WTC11 (cell line): ENCODE measurements around the gene DSTN.

Experiments used
- CREM ChIP-seq: sonication (generic); formaldehyde crosslinking; IDR thresholded peaks from 2 replicates; pipeline ENCODE4 v1.8.1; 2022; ENCODE audit warnings: mild to moderate bottlenecking, missing genetic modification reagents, moderate library complexity
- CTCF ChIP-seq: fragments of 200-600 bp; IDR thresholded peaks from 2 replicates; pipeline ENCODE4 v1.8.0; 2022; ENCODE audit warnings: antibody characterized with exemption

- no peak for TF ChIP-seq CREM (CRISPR knock-in tag)
- TF ChIP-seq CTCF, result no peak
Observed at GRCh38 chr20:17611540-17612286, 41.8 kb downstream of the DSTN start.
